ENCODE data around the gene EXTL2.

EXTL2 gene

GRCh38 chr1:100883963-100884362, 10.7 kb downstream of the EXTL2 start:
- TF ChIP-seq CTCF (IDR thresholded peaks at IDR 0.05; ENCODE audit: low read depth, low read length) = no peak
- H3K4me3 ChIP-seq (ENCODE audit: low read depth, low read length) = no peak overlapping the region

- H3K4me3 ChIP-seq (ENCODE audit: low read depth, low read length) = no peak overlapping the region
- TF ChIP-seq CTCF (IDR thresholded peaks at IDR 0.05; ENCODE audit: low read depth, low read length) = no peak
Observed at GRCh38 chr1:100882698-100883097, 11.9 kb downstream of the EXTL2 start.

GRCh38 chr1:100881687-100882086, 13.0 kb downstream of the EXTL2 start:
- no peak for TF ChIP-seq CTCF (IDR thresholded peaks at IDR 0.05; ENCODE audit: low read depth, low read length)
- H3K4me3 ChIP-seq (ENCODE audit: low read depth, low read length) = no peak overlapping the region

GRCh38 chr1:100879422-100879821, 15.2 kb downstream of the EXTL2 start:
- no peak for TF ChIP-seq CTCF (IDR thresholded peaks at IDR 0.05; ENCODE audit: low read depth, low read length)
- H3K4me3 ChIP-seq (ENCODE audit: low read depth, low read length) = no peak overlapping the region

GRCh38 chr1:100876291-100876690, 18.4 kb downstream of the EXTL2 start:
- H3K4me3 ChIP-seq (ENCODE audit: low read depth, low read length) = no peak overlapping the region
- TF ChIP-seq CTCF (IDR thresholded peaks at IDR 0.05; ENCODE audit: low read depth, low read length) = no peak

- H3K4me3 ChIP-seq (ENCODE audit: low read depth, low read length) = no peak overlapping the region
- TF ChIP-seq CTCF (IDR thresholded peaks at IDR 0.05; ENCODE audit: low read depth, low read length) = no peak
Observed at GRCh38 chr1:100875228-100875627, 19.4 kb downstream of the EXTL2 start.

- no peak overlapping the region for H3K4me3 ChIP-seq (ENCODE audit: low read depth, low read length)
- no peak for TF ChIP-seq CTCF (IDR thresholded peaks at IDR 0.05; ENCODE audit: low read depth, low read length)
Observed at GRCh38 chr1:100874433-100874832, 20.2 kb downstream of the EXTL2 start.

All from WI38 (cell line).